Heart left ventricle (tissue), 16 donors: Measurements from ENCODE around the gene PIANP. TPM values are rescaled to one million over a fixed set of nuclear protein-coding genes. Genes with fewer than 3 reads are reported as not detected.
"Not testable (repeated sequence)": the region's sequence is repeated elsewhere in the genome, so short reads cannot be mapped to it uniquely, and the experiment has no call there.

ENCODE experiments used
- ATAC-seq, 4 donors: fragments of 200-7000 bp; cut with Tn5 transposase; one replicate each; pipeline ENCODE4 v1.9.1; 2020 to 2022; ENCODE audit warnings: moderate library complexity in 4 of 4, mild to moderate bottlenecking in 3 of 4, moderate number of reproducible peaks in 1 of 4
- DNase-seq, 5 donors: peaks; one replicate each; pipeline ENCODE4 v3.0.0-alpha.2; 2020
- H3K27ac ChIP-seq, 12 donors: fragments of 200-600 bp; sonication (generic) in 4 of 12; one replicate each; pipeline versions ENCODE4 v1.5.0 to v1.8.0; 2016 to 2022; ENCODE audit warnings: mild to moderate bottlenecking in 2 of 12
- H3K27me3 ChIP-seq, 9 donors: fragments of 200-600 bp; sonication (generic) in 2 of 9; one replicate each; pipeline versions ENCODE4 v1.5.1 to v1.8.0; 2016 to 2022; ENCODE audit warnings: mild to moderate bottlenecking in 3 of 9
- H3K36me3 ChIP-seq, 9 donors: fragments of 200-600 bp; sonication (generic) in 2 of 9; one replicate each; pipeline versions ENCODE4 v1.5.0 to v1.8.0; 2018 to 2022; ENCODE audit warnings: mild to moderate bottlenecking in 2 of 9
- H3K4me1 ChIP-seq, 12 donors: fragments of 200-600 bp; sonication (generic) in 4 of 12; one replicate each; pipeline versions ENCODE4 v1.5.0 to v1.8.0; 2016 to 2022; ENCODE audit warnings: mild to moderate bottlenecking in 3 of 12
- H3K4me3 ChIP-seq, 12 donors: fragments of 200-600 bp; sonication (generic) in 4 of 12; one replicate each; pipeline versions ENCODE4 v1.5.0 to v1.8.0; 2017 to 2022; ENCODE audit warnings: mild to moderate bottlenecking in 9 of 12, moderate library complexity in 4 of 12
- H3K9me3 ChIP-seq, 12 donors: fragments of 200-600 bp; sonication (generic) in 4 of 12; one replicate each; pipeline versions ENCODE4 v1.5.0 to v1.8.0; 2016 to 2022; ENCODE audit warnings: mild to moderate bottlenecking in 1 of 12
- CTCF ChIP-seq, 12 donors: fragments of 200-600 bp; sonication (generic) in 4 of 12; IDR thresholded peaks; one replicate each; pipeline versions ENCODE4 v1.5.0 to v1.8.0; 2018 to 2022; ENCODE audit warnings: antibody characterized with exemption in 12 of 12, mild to moderate bottlenecking in 5 of 12
- POLR2A ChIP-seq, 2 donors: fragments of 450-650 bp; IDR thresholded peaks; one replicate each; pipeline ENCODE4 v1.6.1; 2017; ENCODE audit warnings: antibody characterized with exemption in 2 of 2, mild to moderate bottlenecking in 2 of 2, moderate library complexity in 2 of 2
- WGBS, 4 donors: extraction: QIAGEN DNeasy Blood & Tissue Kit in 2 of 4; methylation state at CpG; one replicate each; pipeline versions ENCODE4 v1.1.5 to v1.1.7; 2013 to 2018; 5-methylcytosine and 5-hydroxymethylcytosine counted together
- intact Hi-C, 10 donors: fragments of 100-400 bp; cut with DNase I; formaldehyde crosslinking; loops; one replicate each; pipeline versions ENCODE4 v1.11.1 to v1.14.2; 2022
- polyA plus RNA-seq, 2 donors: library from polyadenylated mRNA; stranded (reverse); fragments of 200-250 nt; gene quantifications; one replicate each; pipeline ENCODE4 v1.2.3, GENCODE V29; 2013
- total RNA-seq, 9 donors: library from RNA; depleted of rRNA in 2 of 9; stranded (reverse); fragments of >200 nt in 2 of 9; fragmentation: NEBNext Ultra II Directional in 3 of 9; extraction: Animal tissue kit (Norgen Biotek cat#: 25700) in 3 of 9; gene quantifications; one replicate each; pipeline versions ENCODE4 v1.1.0 to v1.2.4, GENCODE V29; 2016 to 2023
- donor health status: ischemic (EF 13 %, LVEDD 7.1; RV severe dilation, severe dysfunction).
- donor health status: healthy with polysubstance abuse.
- donor health status: DM: no; HTN: yes; CAD: no.
- donor health status: DM: no; HTN: no; CAD: no.
- donor health status: ischemic (EF 25% LVEDD 6.9; RV normal size, moderate dysfunction).
- donor health status: ischemic (EF 25% LVEDD 5.7; RV mildly dilated, moderate dysfunction).
- donor health status: healthy.
- donor health status: DM: yes; HTN: yes; CAD: no.
- donor health status: ischemic (EF 35%, LVEDD 5.7; RV mildly dilated, moderate dysfunction).
- donor health status: nonischemic (EF 11% LVEDD 7.7; RV severe dilation, severe dysfunction).
- donor health status: DM: yes; HTN: yes; CAD: no.
- donor health status: PGD.
- donor health status: ischemic (EF 29% LVEDD 5.4; RV normal size, mild dysfunction).
- donor health status: nonischemic (EF 23%, LVEDD 6.1; RV moderate dilation, normal function).

PIANP gene
- total and polyA plus RNA-seq, 11 donors: 0.11 to 0.32 (median 0.22) TPM; not detected in 6

- peaks cover 0 to 16% (median 12%) of the 10 kb centered on the region in 9 donors for H3K36me3 ChIP-seq
- WGBS, 4 donors: 88 to 96% (median 91%) methylated on average over 3 of the region's 3 CpGs
- H3K27me3 ChIP-seq: no peaks in the 10 kb centered on the region
- no peak for DNase-seq
- no peak overlapping the region for H3K4me3 ChIP-seq
- H3K9me3 ChIP-seq: no peaks in the 10 kb centered on the region
- no peak for ATAC-seq
- TF ChIP-seq POLR2A (IDR thresholded peaks at IDR 0.05) (no peak), CTCF (IDR thresholded peaks at IDR 0.05) (no peak)
- peaks cover 0 to 14% (median 4%) of the 10 kb centered on the region in 12 donors for H3K4me1 ChIP-seq
- no peak overlapping the region for H3K27ac ChIP-seq
- intact Hi-C loops: no loop called here
These were observed 42.2 kb upstream of the PIANP start for GRCh38 chr12:6742834-6743233.

- H3K27me3 ChIP-seq, ATAC-seq, H3K4me3 ChIP-seq, H3K36me3 ChIP-seq, H3K27ac ChIP-seq, intact Hi-C loops, H3K9me3 ChIP-seq, DNase-seq: not testable (repeated sequence)
- peaks cover 0 to 14% (median 4%) of the 10 kb centered on the region in 12 donors for H3K4me1 ChIP-seq
- WGBS, 4 donors: 76 to 86% (median 80%) methylated on average over 12 of the region's 12 CpGs
These were observed 41.5 kb upstream of the PIANP start for GRCh38 chr12:6742080-6742479.

- H3K4me3 ChIP-seq: no peak overlapping the region
- TF ChIP-seq POLR2A (IDR thresholded peaks at IDR 0.05) (no peak), CTCF (IDR thresholded peaks at IDR 0.05) (no peak)
- intact Hi-C loops: loop anchor here in 7 of 10 donors (1.0 to 5.0 kb wide), 4 partner anchors 41 to 91 kb away; partner anchors contain the start of genes P3H3 (in 5 of the 7) and GPR162 (in 1 of the 7)
- ATAC-seq: no peak
- no peaks in the 10 kb centered on the region for H3K9me3 ChIP-seq
- 94 to 99% (median 94%) methylated on average over 5 of the region's 5 CpGs for WGBS, 4 donors
- H3K27ac ChIP-seq: peak overlapping the region in 1 of 12 donors; percentile 54
- no peak for DNase-seq
- peaks cover 0 to 12% (median 0%) of the 10 kb centered on the region in 12 donors for H3K4me1 ChIP-seq
- H3K27me3 ChIP-seq: no peaks in the 10 kb centered on the region
- H3K36me3 ChIP-seq: peaks cover 0 to 26% (median 12%) of the 10 kb centered on the region in 9 donors
These were observed 36.1 kb upstream of the PIANP start for GRCh38 chr12:6736754-6737153.

GRCh38 chr12:6735448-6736191 is 35.0 kb upstream of the PIANP start:
- peaks cover 0 to 12% (median 0%) of the 10 kb centered on the region in 12 donors for H3K4me1 ChIP-seq
- intact Hi-C loops: loop anchor here in 9 of 10 donors (1.0 to 5.0 kb wide), 6 partner anchors 42 to 92 kb away; partner anchors contain the start of genes P3H3 (in 5 of the 9) and GPR162 (in 1 of the 9)

More at GRCh38 chr12:6735448-6736191, 35.0 kb upstream of the PIANP start:
- ATAC-seq (peak; percentile 58 to 93 (median 91)), DNase-seq (peak; percentile 54 to 76 (median 67))
- H3K36me3 ChIP-seq: peaks cover 0 to 38% (median 23%) of the 10 kb centered on the region in 9 donors
- H3K4me3 ChIP-seq: no peak overlapping the region
- WGBS, 4 donors: 37 to 46% (median 40%) methylated on average over 8 of the region's 8 CpGs
- no peak for TF ChIP-seq POLR2A (IDR thresholded peaks at IDR 0.05)
- TF ChIP-seq CTCF (IDR thresholded peaks at IDR 0.05): peak; percentile 55 to 83 (median 72)
- H3K27me3 ChIP-seq: no peaks in the 10 kb centered on the region
- no peaks in the 10 kb centered on the region for H3K9me3 ChIP-seq
- H3K27ac ChIP-seq: peak overlapping the region in 9 of 12 donors; percentile 0 to 55 (median 34)
